ENCODE data around the gene PCK2. TPM values are rescaled to one million over a fixed set of nuclear protein-coding genes. Genes with fewer than 3 reads are reported as not detected.

Gene PCK2
- total RNA-seq, 1 experiment from 2014 or later = 40.8 TPM

DNA sequence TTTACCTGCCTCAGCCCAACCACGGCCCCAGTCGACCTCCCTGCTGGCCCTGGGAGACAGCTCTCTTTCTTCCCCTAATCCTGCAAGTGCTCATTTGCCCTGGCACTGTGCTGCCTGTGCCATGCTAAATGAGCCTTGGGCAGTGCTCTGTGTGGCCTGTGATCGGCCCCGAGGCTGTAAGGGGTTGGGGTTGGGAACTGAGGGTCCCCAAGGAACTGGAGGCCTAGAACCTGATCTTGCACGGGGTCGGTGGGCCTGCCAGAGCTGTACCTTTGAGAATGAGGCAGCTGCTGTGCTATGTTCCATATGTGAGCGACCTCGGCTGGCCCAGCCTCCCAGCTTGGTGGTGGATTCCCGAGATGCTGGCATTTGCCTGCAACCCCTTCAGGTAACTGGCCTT, 56.0 kb downstream of the PCK2 start:
- no peak for DNase-seq (ENCODE audit: extremely low read depth, low read depth)

DNA sequence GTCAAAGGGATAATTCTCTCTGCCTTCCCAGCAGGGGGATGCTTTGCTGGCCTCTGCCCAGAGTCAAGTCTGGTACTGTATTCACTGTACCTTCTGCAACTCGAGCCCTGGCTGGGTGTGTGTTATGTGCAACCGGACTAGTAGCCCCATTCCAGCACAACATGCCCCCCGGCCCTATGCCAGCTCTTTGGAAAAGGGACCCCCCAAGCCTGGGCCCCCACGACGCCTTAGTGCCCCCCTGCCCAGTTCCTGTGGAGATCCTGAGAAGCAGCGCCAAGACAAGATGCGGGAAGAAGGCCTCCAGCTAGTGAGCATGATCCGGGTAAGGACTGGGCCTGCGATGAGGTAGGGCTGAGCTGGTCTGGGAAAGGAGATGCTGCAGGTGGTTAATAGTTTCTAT, 56.5 kb downstream of the PCK2 start:
- DNase-seq (ENCODE audit: extremely low read depth, low read depth) = no peak

DNA sequence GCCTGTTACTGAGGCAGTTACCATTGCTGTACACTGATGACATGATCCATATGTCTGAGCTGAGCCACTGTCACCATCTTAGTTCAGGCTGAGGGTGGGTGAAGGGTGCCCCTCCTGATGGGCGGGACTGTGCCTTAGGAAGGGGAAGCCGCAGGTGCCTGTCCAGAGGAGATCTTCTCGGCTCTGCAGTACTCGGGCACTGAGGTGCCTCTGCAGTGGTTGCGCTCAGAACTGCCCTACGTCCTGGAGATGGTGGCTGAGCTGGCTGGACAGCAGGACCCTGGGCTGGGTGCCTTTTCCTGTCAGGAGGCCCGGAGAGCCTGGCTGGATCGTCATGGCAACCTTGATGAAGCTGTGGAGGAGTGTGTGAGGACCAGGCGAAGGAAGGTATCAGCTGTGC, 56.9 kb downstream of the PCK2 start:
- no peak for DNase-seq (ENCODE audit: extremely low read depth, low read depth)

GRCh38 chr14:24151404-24152080, 57.4 kb downstream of the PCK2 start:
- DNase-seq (ENCODE audit: extremely low read depth, low read depth) = no peak

Other genes with a start within 250 kb of the PCK2 start
- 39.0 and 39.2 TPM in 2 replicates for gene DHRS4, start 140.5 kb upstream of the PCK2 start, total RNA-seq (2014; rRNA removed; shearing (Covaris generic))
- 19.4 and 21.7 TPM in 2 replicates for gene DHRS4L2, start 105.4 kb upstream of the PCK2 start, total RNA-seq (2014; rRNA removed; shearing (Covaris generic))
- gene CARMIL3, start 42.3 kb upstream of the PCK2 start, total RNA-seq (2014; rRNA removed; shearing (Covaris generic)) = 1.1 and 1.7 TPM in 2 replicates
- gene CPNE6, start 22.7 kb upstream of the PCK2 start, total RNA-seq (2014; rRNA removed; shearing (Covaris generic)) = not detected in 2 replicates
- 49.6 and 54.1 TPM in 2 replicates for gene DCAF11, start 20.5 kb downstream of the PCK2 start, total RNA-seq (2014; rRNA removed; shearing (Covaris generic))
- 1.4 and 1.6 TPM in 2 replicates for gene NRL, start 20.6 kb downstream of the PCK2 start, total RNA-seq (2014; rRNA removed; shearing (Covaris generic))
- gene FITM1, start 36.3 kb downstream of the PCK2 start, total RNA-seq (2014; rRNA removed; shearing (Covaris generic)) = 0.45 and 0.84 TPM in 2 replicates
- gene PSME1, start 41.9 kb downstream of the PCK2 start, total RNA-seq (2014; rRNA removed; shearing (Covaris generic)) = 160 and 177 TPM in 2 replicates
- gene EMC9, start 47.3 kb downstream of the PCK2 start, total RNA-seq (2014; rRNA removed; shearing (Covaris generic)) = 29.6 and 33.5 TPM in 2 replicates
- 204 and 205 TPM in 2 replicates for gene PSME2, start 52.3 kb downstream of the PCK2 start, total RNA-seq (2014; rRNA removed; shearing (Covaris generic))
- 32.0 and 35.1 TPM in 2 replicates for gene RNF31, start 53.2 kb downstream of the PCK2 start, total RNA-seq (2014; rRNA removed; shearing (Covaris generic))
- 14.9 and 16.8 TPM in 2 replicates for gene IRF9, start 67.0 kb downstream of the PCK2 start, total RNA-seq (2014; rRNA removed; shearing (Covaris generic))
- gene REC8, start 77.8 kb downstream of the PCK2 start, total RNA-seq (2014; rRNA removed; shearing (Covaris generic)) = 1.4 and 4.6 TPM in 2 replicates
- gene IPO4, start 94.5 kb downstream of the PCK2 start, total RNA-seq (2014; rRNA removed; shearing (Covaris generic)) = 38.9 and 48.8 TPM in 2 replicates
- 61.4 and 63.5 TPM in 2 replicates for gene TM9SF1, start 101.1 kb downstream of the PCK2 start, total RNA-seq (2014; rRNA removed; shearing (Covaris generic))
- gene TSSK4, start 111.4 kb downstream of the PCK2 start, total RNA-seq (2014; rRNA removed; shearing (Covaris generic)) = 0.20 TPM in 1 of 2 replicates, not detected in the other
- gene CHMP4A, start 119.2 kb downstream of the PCK2 start, total RNA-seq (2014; rRNA removed; shearing (Covaris generic)) = 51.2 and 82.4 TPM in 2 replicates
- 15.0 and 20.2 TPM in 2 replicates for gene MDP1, start 121.8 kb downstream of the PCK2 start, total RNA-seq (2014; rRNA removed; shearing (Covaris generic))
- gene NEDD8, start 138.1 kb downstream of the PCK2 start, total RNA-seq (2014; rRNA removed; shearing (Covaris generic)) = 207 and 223 TPM in 2 replicates
- 88.7 and 89.5 TPM in 2 replicates for gene GMPR2, start 138.6 kb downstream of the PCK2 start, total RNA-seq (2014; rRNA removed; shearing (Covaris generic))
- 46.9 and 48.7 TPM in 2 replicates for gene TINF2, start 148.3 kb downstream of the PCK2 start, total RNA-seq (2014; rRNA removed; shearing (Covaris generic))
- 5.2 TPM in 2 replicates for gene TGM1, start 168.9 kb downstream of the PCK2 start, total RNA-seq (2014; rRNA removed; shearing (Covaris generic))
- 32.2 and 34.2 TPM in 2 replicates for gene RABGGTA, start 177.3 kb downstream of the PCK2 start, total RNA-seq (2014; rRNA removed; shearing (Covaris generic))
- 8.5 and 9.6 TPM in 2 replicates for gene DHRS1, start 205.5 kb downstream of the PCK2 start, total RNA-seq (2014; rRNA removed; shearing (Covaris generic))
- gene NOP9, start 205.5 kb downstream of the PCK2 start, total RNA-seq (2014; rRNA removed; shearing (Covaris generic)) = 16.2 and 16.6 TPM in 2 replicates
- gene CIDEB, start 213.7 kb downstream of the PCK2 start, total RNA-seq (2014; rRNA removed; shearing (Covaris generic)) = not detected in 2 replicates
- gene LTB4R2, start 215.8 kb downstream of the PCK2 start, total RNA-seq (2014; rRNA removed; shearing (Covaris generic)) = 7.7 and 8.6 TPM in 2 replicates
- 11.1 and 13.4 TPM in 2 replicates for gene LTB4R, start 217.2 kb downstream of the PCK2 start, total RNA-seq (2014; rRNA removed; shearing (Covaris generic))
- gene ADCY4, start 240.8 kb downstream of the PCK2 start, total RNA-seq (2014; rRNA removed; shearing (Covaris generic)) = 0.40 TPM in 1 of 2 replicates, not detected in the other
- gene RIPK3, start 245.7 kb downstream of the PCK2 start, total RNA-seq (2014; rRNA removed; shearing (Covaris generic)) = not detected in 2 replicates

Measured in NCI-H460 (cell line).